AG09309 (cell line): ENCODE data around the gene NSUN3.
A peak's percentile ranks its signal among the peaks of the same experiment; 100 is the strongest.
"Not testable (repeated sequence)": the region's sequence is repeated elsewhere in the genome, so short reads cannot be mapped to it uniquely, and the experiment has no call there.

Source experiments
- DNase-seq: peaks from one replicate; pipeline ENCODE4 v3.0.0-alpha.2; 2010; ENCODE audit warnings: low read depth
- H3K4me3 ChIP-seq: 2 replicates; pipeline ENCODE4 v1.5.1; 2011; ENCODE audit warnings: mild to moderate bottlenecking, low read depth, low read length, moderate library complexity; ENCODE audit not compliant: control insufficient read depth
- TF ChIP-seq, protein P1 (sequence below): IDR thresholded peaks from 2 replicates; pipeline ENCODE4 v1.5.1; 2011; ENCODE audit warnings: mild to moderate bottlenecking, low read depth, low read length, inconsistent platforms; ENCODE audit not compliant: insufficient read depth, control insufficient read depth; ENCODE audit errors: missing control alignments

The NSUN3 gene

DNA sequence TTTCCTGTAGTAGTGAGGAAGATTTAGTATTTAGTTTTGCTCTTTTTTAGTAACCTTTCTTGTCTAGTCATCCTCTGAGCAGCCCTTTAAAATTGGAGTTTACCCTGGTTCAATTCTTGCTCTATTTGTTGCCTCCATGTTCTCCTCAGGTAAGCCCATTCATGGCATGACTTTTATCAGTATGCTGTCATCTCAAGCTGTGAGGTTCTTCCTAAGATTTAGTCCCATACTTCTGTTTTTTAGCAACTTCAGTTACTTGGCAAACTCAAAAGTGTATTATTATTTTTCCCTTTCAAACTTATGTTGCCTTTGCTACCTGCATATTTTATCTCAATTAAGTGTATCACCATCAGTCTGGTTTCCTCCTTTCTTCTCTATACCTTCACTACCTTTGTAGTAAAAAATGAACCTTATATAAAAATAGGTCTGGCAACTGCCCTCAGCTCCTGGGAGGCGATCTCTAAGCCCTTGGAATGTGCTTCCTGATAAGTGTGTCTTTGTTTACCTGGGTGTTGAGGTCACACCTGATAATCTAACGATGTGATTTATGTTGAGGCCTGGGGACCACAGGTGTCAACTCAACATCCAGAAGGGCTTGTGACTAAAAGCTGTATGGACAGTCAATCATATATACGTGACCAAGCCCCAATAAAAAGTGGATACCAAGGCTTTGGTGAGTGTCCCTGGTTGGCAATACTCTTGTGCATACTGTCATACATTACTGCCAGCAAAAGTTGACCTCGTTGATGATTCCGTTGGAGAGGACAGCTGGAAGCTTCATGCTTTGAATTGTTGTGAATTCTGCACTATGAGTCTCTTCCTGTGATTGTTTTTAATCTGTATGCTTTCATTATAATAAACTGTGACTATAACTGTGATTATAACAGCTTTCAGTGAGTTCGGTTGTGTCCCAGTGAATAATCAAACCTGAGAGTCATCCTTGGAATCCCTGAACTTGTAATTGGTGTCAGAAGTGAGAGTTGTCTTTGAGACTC lies 3.9 kb downstream of the NSUN3 start:
- DNase-seq, result no peak
- TF ChIP-seq, protein P1, sequence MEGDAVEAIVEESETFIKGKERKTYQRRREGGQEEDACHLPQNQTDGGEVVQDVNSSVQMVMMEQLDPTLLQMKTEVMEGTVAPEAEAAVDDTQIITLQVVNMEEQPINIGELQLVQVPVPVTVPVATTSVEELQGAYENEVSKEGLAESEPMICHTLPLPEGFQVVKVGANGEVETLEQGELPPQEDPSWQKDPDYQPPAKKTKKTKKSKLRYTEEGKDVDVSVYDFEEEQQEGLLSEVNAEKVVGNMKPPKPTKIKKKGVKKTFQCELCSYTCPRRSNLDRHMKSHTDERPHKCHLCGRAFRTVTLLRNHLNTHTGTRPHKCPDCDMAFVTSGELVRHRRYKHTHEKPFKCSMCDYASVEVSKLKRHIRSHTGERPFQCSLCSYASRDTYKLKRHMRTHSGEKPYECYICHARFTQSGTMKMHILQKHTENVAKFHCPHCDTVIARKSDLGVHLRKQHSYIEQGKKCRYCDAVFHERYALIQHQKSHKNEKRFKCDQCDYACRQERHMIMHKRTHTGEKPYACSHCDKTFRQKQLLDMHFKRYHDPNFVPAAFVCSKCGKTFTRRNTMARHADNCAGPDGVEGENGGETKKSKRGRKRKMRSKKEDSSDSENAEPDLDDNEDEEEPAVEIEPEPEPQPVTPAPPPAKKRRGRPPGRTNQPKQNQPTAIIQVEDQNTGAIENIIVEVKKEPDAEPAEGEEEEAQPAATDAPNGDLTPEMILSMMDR, result no peak
- H3K4me3 ChIP-seq, result no peak overlapping the region

GRCh38 chr3:94069194-94069813 lies 6.4 kb downstream of the NSUN3 start:
- TF ChIP-seq, protein P1, result peak; percentile 28
- no peak overlapping the region for H3K4me3 ChIP-seq
- no peak for DNase-seq

DNA sequence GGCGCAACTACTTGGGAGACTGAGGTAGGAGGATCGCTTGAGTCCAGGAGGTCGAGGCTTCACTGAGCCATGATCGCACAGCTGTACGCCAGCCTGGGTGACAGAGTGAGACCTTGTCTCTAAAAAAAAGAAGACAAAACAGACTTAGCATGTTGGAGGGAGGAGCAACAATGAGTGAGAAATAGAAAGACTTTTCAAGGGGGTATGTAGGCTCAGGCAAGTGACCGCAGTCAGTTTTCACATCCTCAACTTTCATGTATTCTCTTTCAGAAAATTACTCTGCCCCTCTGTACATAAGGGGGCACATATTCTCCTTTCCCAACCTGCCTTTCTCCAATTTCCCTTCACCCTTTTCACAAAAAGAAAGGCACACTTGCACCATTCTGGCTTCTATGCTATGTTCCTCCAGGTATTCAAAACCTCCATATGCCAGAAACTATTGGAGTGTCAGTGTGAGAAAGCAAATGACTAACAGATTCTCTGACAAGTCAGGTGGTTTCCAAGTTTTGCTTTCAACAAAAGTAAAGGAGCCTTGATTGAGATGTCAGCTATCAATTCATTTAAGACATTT lies 7.6 kb downstream of the NSUN3 start:
- no peak overlapping the region for H3K4me3 ChIP-seq
- DNase-seq, result no peak
- TF ChIP-seq, protein P1, result no peak

- no peak for DNase-seq
- H3K4me3 ChIP-seq, result no peak overlapping the region
- TF ChIP-seq, protein P1, result no peak
These were observed 8.9 kb downstream of the NSUN3 start for GRCh38 chr3:94071713-94072284.

DNA sequence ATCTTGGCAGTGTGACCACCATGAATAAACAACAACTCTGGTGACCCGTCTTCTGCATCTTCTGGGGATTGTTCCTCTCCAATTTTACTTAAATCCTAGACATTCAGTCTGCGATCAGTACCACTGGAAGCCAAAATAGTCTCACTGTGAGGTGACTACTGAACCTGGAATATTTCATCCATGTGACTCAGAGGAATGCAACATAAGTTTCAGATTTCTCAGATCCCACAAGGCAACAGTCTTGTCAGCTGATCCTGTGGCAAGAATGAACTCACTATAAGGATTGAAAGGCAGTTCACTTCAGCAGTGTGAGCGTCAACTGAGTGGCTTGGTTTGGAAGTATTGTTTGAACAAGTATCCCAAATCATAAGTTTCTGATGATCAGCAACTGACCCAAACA lies 13.2 kb downstream of the NSUN3 start:
- TF ChIP-seq, protein P1, result no peak
- DNase-seq, result no peak
- H3K4me3 ChIP-seq, result no peak overlapping the region

DNA sequence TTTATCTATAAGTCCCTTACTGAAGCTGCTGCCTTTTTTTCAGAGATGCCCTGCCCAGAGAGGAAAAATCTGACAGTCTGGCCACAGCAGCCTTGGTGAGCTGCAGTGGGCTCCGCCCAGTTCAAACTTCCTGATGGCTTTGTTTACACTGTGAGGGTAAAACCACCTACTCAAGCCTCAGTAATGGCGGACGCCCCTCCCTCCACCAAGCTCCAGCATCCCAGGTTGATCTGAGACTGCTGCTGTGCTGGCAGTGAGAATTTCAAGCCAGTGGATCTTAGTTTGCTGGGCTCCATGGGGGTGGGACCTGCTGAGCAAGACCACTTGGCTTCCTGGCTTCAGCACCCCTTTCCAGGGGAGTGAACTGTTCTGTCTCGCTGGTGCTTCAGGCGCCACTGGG lies 17.7 kb downstream of the NSUN3 start:
- not testable (repeated sequence) for H3K4me3 ChIP-seq, DNase-seq
